Spleen (tissue), 7 donors: ENCODE results near the gene PGM5.

Experiments
- CTCF ChIP-seq, 11 experiments: fragments of 200-600 bp in 7 of 11; fragments of 450-650 bp in 4 of 11; sonication (generic) in 4 of 11; IDR thresholded peaks in 8 of 11; conservative IDR thresholded peaks in 3 of 11; 1 replicate in 7 of 11; 2 replicates in 4 of 11; pipeline versions ENCODE4 v1.4.0 to v1.8.0; 2016 to 2021; ENCODE audit warnings: antibody characterized with exemption in 11 of 11, inconsistent platforms in 4 of 11, mild to moderate bottlenecking in 1 of 11
- POLR2AphosphoS5 ChIP-seq, 3 donors: sonication (generic); formaldehyde crosslinking; IDR thresholded peaks; one replicate each; pipeline ENCODE4 v1.5.1; 2017; ENCODE audit warnings: antibody characterized with exemption in 3 of 3
- donor health status: DM: no; HTN: no; CAD: no; lungs with moderate emphysema.
- donor health status: DM: no; HTN: no; CAD: no.
- donor health status: DM: no; HTN: no; CAD: no.

- TF ChIP-seq CTCF (IDR thresholded peaks at IDR 0.05 in 8 of 11, conservative IDR thresholded peaks at IDR 0.05 in 3 of 11) (no peak), POLR2AphosphoS5 (IDR thresholded peaks at IDR 0.05) (no peak)
Observed at GRCh38 chr9:68447611-68448010, 91.2 kb downstream of the PGM5 start.
